OCI-LY7 (cell line): Measurements from ENCODE around the gene TPBGL.

Experiments used
- EZH2phosphoT487 ChIP-seq: fragments of 200-600 bp; sonication (generic); IDR thresholded peaks from 2 replicates; pipeline ENCODE4 v1.6.1; 2018; ENCODE audit warnings: low read depth, borderline replicate concordance, mild to moderate bottlenecking, mixed run types, antibody characterized with exemption, low read length, moderate library complexity, mixed read lengths
- TF ChIP-seq, protein P1 (sequence below): fragments of 200-600 bp; sonication (generic); conservative IDR thresholded peaks from 2 replicates; pipeline ENCODE4 v1.5.1; 2014; ENCODE audit warnings: mild to moderate bottlenecking, antibody characterized with exemption, low read length, moderate library complexity, mixed read lengths

DNA sequence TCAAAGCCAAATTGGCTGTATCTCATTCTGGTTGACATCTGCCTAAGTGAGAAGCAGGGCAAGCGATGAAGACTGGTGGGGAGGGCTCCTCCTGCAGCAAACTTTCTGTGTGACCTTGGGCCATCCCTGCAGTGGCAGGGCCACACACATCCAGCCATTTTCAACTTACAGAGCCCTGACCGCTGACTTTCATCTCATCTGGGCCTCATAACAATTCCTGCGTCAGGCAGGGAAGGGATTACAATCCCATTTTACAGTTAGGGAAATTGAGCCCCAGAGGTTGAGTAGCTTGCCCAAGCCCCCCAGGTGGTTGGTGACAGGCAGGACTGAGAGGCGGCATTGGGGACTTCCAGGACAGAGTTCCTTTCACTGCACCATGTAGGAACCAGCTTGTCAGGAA is 21.9 kb downstream of the TPBGL start:
- TF ChIP-seq, protein P1, sequence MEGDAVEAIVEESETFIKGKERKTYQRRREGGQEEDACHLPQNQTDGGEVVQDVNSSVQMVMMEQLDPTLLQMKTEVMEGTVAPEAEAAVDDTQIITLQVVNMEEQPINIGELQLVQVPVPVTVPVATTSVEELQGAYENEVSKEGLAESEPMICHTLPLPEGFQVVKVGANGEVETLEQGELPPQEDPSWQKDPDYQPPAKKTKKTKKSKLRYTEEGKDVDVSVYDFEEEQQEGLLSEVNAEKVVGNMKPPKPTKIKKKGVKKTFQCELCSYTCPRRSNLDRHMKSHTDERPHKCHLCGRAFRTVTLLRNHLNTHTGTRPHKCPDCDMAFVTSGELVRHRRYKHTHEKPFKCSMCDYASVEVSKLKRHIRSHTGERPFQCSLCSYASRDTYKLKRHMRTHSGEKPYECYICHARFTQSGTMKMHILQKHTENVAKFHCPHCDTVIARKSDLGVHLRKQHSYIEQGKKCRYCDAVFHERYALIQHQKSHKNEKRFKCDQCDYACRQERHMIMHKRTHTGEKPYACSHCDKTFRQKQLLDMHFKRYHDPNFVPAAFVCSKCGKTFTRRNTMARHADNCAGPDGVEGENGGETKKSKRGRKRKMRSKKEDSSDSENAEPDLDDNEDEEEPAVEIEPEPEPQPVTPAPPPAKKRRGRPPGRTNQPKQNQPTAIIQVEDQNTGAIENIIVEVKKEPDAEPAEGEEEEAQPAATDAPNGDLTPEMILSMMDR, result no peak
- no peak for TF ChIP-seq EZH2phosphoT487
